ENCODE data around the gene DCBLD1.

DCBLD1 gene

DNA sequence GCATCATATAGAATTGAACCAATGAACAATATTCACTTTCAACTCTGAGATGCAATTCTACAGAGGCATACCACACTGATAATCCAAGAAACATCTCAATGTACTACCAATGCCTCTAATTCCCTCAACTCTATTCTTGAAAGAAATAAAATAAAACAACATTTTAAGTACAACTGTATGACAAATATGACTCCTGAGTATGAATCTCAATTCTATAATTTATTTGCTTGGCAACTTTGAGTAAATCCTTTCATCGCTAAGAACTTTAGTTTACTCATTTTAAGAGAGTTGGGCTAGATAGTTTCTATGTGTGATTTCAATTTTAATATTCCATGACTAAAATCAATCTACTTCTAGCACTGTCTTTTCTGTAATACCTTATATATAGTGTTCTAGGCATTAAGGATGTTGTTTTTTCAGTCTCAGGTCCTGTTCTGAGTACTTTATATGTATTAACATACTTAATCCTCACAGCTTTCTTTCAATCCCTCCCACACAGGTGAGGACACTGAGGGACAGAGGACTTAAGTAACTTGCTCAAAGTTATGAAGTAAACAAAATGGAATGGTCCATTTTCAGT is 86.4 kb downstream of the DCBLD1 start:
- Mint-ChIP-seq H3K9me3 (no peaks in the 10 kb centered on the region), H3K36me3 (peaks cover 28% of the 10 kb centered on the region), H3K4me1 (no peaks in the 10 kb centered on the region), H3K27ac (no peak overlapping the region), H3K4me3 (no peak overlapping the region), H3K27me3 (no peaks in the 10 kb centered on the region)
- ATAC-seq: no peak

DNA sequence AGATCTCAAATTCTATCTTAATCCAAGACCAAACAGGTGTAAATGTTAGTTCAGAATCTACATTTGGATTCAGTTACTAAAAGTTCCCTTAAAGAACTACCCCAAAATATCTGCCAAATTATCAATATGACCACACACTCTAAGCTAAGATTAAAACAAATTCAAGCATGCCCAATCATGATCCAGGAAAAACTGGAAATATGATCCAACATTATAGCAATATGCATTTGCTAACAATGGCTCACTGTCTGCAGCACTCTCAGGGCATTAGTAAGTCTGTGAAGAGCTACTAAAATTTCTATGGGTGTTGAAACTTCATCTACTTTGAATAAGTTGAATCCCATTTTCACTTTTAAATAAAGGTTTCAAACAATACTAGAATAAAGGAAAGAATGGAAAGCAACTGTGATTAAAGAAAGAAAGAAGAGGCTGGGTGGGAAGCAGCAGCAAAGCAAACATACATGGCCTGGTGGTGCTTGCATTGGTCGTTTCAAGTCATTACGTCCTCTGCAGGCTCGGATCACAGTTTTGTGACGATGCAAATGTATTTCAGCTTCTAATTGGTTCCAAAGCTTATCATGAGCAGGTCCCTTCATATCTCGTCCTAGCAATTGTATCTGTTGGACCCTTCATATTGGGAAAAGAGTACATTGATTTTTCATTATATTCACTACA is 90.7 kb downstream of the DCBLD1 start:
- peaks cover 29% of the 10 kb centered on the region for H3K36me3 Mint-ChIP-seq
- H3K9me3 Mint-ChIP-seq: no peaks in the 10 kb centered on the region
- H3K27me3 Mint-ChIP-seq: no peaks in the 10 kb centered on the region
- H3K4me3 Mint-ChIP-seq: no peak overlapping the region
- H3K4me1 Mint-ChIP-seq: no peaks in the 10 kb centered on the region
- ATAC-seq: no peak
- no peak overlapping the region for H3K27ac Mint-ChIP-seq

DNA sequence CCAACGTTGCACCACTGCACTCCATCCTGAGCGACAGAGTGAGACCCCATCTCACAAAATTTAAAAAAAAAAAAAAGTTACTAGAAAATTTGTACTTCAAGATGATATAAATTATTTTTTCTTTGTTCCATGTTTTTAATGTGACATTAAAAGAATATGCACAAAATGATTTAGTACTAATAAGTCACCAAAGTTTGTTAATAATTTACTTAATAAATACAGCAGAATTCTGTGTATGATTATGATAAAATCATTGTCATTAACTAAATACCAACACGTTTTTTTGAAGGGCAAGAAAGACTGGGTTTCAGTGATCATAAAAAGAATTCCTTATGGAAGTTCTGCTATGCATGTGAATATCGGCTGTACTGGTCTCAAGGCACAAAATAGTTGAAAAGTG is 91.7 kb downstream of the DCBLD1 start:
- no peak for ATAC-seq
- Mint-ChIP-seq H3K36me3 (peaks cover 29% of the 10 kb centered on the region), H3K27me3 (no peaks in the 10 kb centered on the region), H3K27ac (no peak overlapping the region), H3K9me3 (no peaks in the 10 kb centered on the region), H3K4me3 (no peak overlapping the region), H3K4me1 (no peaks in the 10 kb centered on the region)

DNA sequence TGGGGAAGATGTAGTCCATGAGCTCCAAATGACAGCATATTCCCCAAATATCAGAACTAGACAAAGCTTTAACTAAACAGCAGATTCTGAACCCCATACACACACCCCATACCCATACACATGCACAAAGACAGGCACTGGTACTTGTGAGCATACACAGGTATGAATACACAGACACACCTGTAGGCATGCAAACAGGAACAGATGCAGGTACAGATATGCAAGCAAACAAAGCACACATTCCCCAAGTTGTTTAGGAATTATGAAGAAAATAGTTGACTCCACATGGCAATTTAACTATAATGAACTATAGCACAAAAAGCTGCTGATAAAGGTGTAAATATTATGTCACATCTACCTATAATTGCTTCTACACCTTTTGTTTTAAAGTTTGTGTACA is 103.2 kb downstream of the DCBLD1 start:
- H3K4me3 Mint-ChIP-seq: no peak overlapping the region
- no peak for ATAC-seq
- peaks cover 40% of the 10 kb centered on the region for H3K4me1 Mint-ChIP-seq
- no peak overlapping the region for H3K27ac Mint-ChIP-seq
- no peaks in the 10 kb centered on the region for H3K27me3 Mint-ChIP-seq
- H3K36me3 Mint-ChIP-seq: peaks cover 43% of the 10 kb centered on the region
- H3K9me3 Mint-ChIP-seq: no peaks in the 10 kb centered on the region

DNA sequence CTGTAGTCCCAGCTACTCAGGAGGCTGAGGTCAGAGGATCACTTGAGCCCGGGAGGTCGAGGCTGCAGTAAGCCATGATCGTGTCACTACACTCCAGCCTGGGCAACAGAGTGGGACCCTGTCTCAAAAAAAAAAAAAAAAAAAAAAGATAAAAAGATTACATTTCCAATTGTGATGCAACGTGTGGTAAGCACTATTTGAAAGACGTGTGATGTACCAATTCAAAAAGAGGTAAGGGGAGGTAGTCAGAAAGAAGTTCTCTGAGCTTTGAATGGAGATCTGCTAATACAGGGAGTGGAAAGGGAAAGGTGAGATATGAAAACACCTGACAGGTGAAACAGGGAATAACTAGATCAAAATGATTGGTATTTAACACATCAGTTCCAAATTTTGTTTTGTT is 108.0 kb downstream of the DCBLD1 start:
- Mint-ChIP-seq H3K9me3 (no peaks in the 10 kb centered on the region), H3K4me1 (peaks cover 17% of the 10 kb centered on the region), H3K27me3 (no peaks in the 10 kb centered on the region), H3K4me3 (no peak overlapping the region), H3K27ac (no peak overlapping the region), H3K36me3 (peaks cover 17% of the 10 kb centered on the region)
- no peak for ATAC-seq

DNA sequence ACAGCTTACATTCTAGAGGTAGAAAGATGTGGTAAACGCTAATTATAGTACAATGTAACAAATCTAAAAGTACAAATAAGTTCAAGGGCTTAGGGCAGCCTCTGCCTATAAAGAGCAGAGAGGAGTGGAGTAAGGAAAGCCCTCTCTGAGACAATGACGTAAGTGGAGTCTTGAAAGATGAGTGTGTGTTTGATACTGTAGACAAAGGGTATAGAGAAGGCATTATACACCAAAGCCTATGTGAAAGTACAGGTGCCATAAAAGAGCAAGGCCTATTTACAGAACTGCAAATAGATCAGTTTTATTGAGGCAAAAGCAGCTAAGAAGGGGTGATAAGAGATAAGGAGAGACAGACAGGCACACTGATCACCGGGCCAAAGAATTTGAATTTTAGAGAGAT is 108.9 kb downstream of the DCBLD1 start:
- H3K9me3 Mint-ChIP-seq: peaks cover 3% of the 10 kb centered on the region
- H3K27me3 Mint-ChIP-seq: no peaks in the 10 kb centered on the region
- H3K4me3 Mint-ChIP-seq: no peak overlapping the region
- H3K4me1 Mint-ChIP-seq: peaks cover 18% of the 10 kb centered on the region
- no peak overlapping the region for H3K27ac Mint-ChIP-seq
- ATAC-seq: no peak
- H3K36me3 Mint-ChIP-seq: peaks cover 20% of the 10 kb centered on the region

DNA sequence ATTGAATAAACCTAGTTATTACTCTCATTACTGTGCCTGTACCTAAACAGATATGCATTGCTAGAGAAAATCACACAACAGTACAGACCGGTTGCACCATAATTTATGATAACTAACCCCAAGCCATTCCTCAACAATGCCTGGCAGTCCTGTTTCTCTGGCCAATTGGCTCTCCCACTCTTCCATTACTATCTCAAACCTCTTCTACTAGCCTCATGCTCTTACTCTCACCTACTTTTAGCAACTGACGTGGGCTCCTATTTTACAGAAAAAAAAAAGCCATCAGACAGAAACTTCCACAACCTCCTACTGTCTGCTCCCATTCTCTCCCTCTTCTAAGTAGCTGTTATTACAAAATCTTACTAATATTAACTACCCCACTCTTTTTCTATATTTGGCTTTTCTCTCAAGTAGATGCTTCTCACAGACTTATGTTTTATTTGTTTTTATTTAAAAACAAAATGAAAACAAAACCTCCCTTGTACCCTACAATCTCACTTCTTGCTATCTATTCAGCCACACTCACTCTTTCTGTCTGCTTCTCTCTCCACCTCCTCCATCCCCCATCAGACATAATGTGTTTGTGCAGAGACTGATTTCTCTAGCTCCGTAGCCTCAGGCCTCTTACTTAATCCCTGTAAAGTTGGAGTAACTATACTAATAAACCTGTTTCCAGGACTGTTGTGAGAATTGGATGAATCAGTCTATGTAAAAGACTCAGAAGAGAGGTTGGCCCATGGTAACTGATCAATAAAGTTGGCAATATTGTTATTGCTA is 110.7 kb downstream of the DCBLD1 start:
- no peak overlapping the region for H3K4me3 Mint-ChIP-seq
- no peak for ATAC-seq
- H3K36me3 Mint-ChIP-seq: peaks cover 25% of the 10 kb centered on the region
- no peak overlapping the region for H3K27ac Mint-ChIP-seq
- H3K9me3 Mint-ChIP-seq: peaks cover 3% of the 10 kb centered on the region
- H3K27me3 Mint-ChIP-seq: no peaks in the 10 kb centered on the region
- peaks cover 14% of the 10 kb centered on the region for H3K4me1 Mint-ChIP-seq

DNA sequence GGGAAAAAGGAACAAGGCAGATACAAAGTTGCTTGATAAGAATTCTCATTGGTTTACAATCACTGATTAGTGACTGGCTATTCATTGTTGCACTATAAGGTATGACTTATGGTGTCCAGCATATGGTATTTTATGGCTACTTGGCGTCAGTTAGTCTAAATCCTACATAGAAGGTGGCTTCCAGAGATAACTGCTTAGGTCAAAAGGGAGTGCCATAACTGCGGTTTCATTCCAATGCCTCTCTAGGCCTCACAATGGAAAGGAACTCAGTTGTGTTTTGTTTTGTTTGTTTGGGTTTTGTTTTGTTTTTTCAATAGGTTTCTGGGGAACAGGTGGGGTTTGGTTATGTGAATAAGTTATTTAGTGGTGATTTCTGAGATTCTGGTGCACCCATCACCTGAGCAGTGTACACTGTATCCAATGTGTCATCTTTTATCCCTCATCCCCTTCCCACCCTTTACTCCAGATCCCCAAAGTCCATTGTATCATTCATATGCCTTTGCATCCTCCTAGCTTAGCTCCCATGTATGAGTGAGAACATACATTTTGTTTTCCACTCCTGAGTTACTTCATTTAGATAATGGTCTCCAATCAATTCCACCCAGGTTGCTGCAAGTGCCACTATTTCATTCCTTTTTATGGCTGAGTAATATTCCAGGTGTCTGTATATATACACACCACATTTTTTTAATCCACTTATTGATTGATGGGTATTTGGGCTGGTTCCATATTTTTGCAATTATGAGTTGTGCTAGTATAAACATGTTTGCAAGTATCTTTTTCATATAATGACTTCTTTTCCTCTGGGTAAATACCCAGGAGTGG is 112.8 kb downstream of the DCBLD1 start:
- no peak overlapping the region for H3K4me3 Mint-ChIP-seq
- H3K27me3 Mint-ChIP-seq: no peaks in the 10 kb centered on the region
- no peak overlapping the region for H3K27ac Mint-ChIP-seq
- peaks cover 35% of the 10 kb centered on the region for H3K36me3 Mint-ChIP-seq
- no peak for ATAC-seq
- peaks cover 3% of the 10 kb centered on the region for H3K9me3 Mint-ChIP-seq
- H3K4me1 Mint-ChIP-seq: peaks cover 25% of the 10 kb centered on the region

DNA sequence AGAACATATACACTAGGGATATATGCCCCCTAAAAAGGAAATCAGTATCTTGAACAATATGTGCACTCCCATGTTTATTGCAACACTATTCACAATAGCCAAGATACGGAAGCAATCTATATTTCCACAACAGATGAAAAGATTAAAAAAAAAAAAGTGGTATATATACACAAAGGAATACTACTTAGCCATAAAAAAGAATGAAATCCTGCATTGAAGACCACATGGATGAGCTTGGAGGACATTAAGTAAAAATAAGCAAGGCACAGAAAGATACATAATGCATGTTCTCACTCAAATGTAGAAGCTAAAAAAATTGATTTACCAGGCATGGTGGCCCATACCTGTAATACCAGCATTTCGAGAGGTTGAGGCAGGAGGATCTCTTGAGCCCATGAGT is 115.3 kb downstream of the DCBLD1 start:
- no peak overlapping the region for H3K4me3 Mint-ChIP-seq
- no peak for ATAC-seq
- H3K27me3 Mint-ChIP-seq: no peaks in the 10 kb centered on the region
- peaks cover 3% of the 10 kb centered on the region for H3K9me3 Mint-ChIP-seq
- H3K36me3 Mint-ChIP-seq: peaks cover 29% of the 10 kb centered on the region
- peaks cover 33% of the 10 kb centered on the region for H3K4me1 Mint-ChIP-seq
- no peak overlapping the region for H3K27ac Mint-ChIP-seq

Data from stimulated activated memory B cell treated with anti-CD40 and anti-IgM and Interleukin-4, amounts not matched to agents 10 μg/mL and 1 μg/mL and 100 μg/mL, for 72 hours (primary cell).